HepG2 (cell line): ENCODE measurements around the gene MMP24OS. TPM values are rescaled to one million over a fixed set of nuclear protein-coding genes. Genes with fewer than 3 reads are reported as not detected.
A peak's percentile ranks its signal among the peaks of the same experiment; 100 is the strongest.

Experiments
- AHR ChIP-seq: IDR thresholded peaks from 2 replicates; pipeline ENCODE4 v1.6.1; 2018; ENCODE audit warnings: missing genetic modification reagents, missing compliant biosample characterization
- CCAR2 ChIP-seq: fragments of 200-400 bp; formaldehyde crosslinking; optimal IDR thresholded peaks from 2 replicates; pipeline ENCODE3; 2018; ENCODE audit warnings: low read depth, mild to moderate bottlenecking, low read length, moderate library complexity
- HMGXB3 ChIP-seq: sonication (generic); formaldehyde crosslinking; IDR thresholded peaks from 2 replicates; pipeline ENCODE4 v1.4.0; 2020; ENCODE audit warnings: missing genetic modification reagents, borderline replicate concordance
- KIAA2018 ChIP-seq: sonication (generic); formaldehyde crosslinking; IDR thresholded peaks from 2 replicates; pipeline ENCODE4 v1.5.0; 2020; ENCODE audit warnings: mild to moderate bottlenecking, missing genetic modification reagents, borderline replicate concordance
- KLF11 ChIP-seq: IDR thresholded peaks from 2 replicates; pipeline ENCODE4 v1.6.1; 2016; ENCODE audit warnings: missing compliant biosample characterization
- MXD4 ChIP-seq: IDR thresholded peaks from 2 replicates; pipeline ENCODE4 v1.6.1; 2016; ENCODE audit warnings: mild to moderate bottlenecking, missing biosample characterization, missing genetic modification reagents
- PHF21A ChIP-seq: sonication (generic); formaldehyde crosslinking; IDR thresholded peaks from 2 replicates; pipeline ENCODE4 v1.5.0; 2020; ENCODE audit warnings: mild to moderate bottlenecking, missing genetic modification reagents
- SALL2 ChIP-seq: sonication (generic); formaldehyde crosslinking; IDR thresholded peaks from 2 replicates; pipeline ENCODE4 v1.8.1; 2023; ENCODE audit warnings: mild to moderate bottlenecking, missing genetic modification reagents, inconsistent platforms
- SOX5 ChIP-seq: IDR thresholded peaks from 2 replicates; pipeline ENCODE4 v1.6.1; 2016; ENCODE audit warnings: borderline replicate concordance
- THAP7 ChIP-seq: sonication (generic); formaldehyde crosslinking; IDR thresholded peaks from 2 replicates; pipeline ENCODE4 v1.8.1; 2023; ENCODE audit warnings: mild to moderate bottlenecking, missing genetic modification reagents
- ZEB1 ChIP-seq: IDR thresholded peaks from 2 replicates; pipeline ENCODE4 v1.6.1; 2012; ENCODE audit warnings: mild to moderate bottlenecking, low read depth, inconsistent platforms; ENCODE audit not compliant: insufficient replicate concordance
- ZFP37 ChIP-seq: sonication (generic); formaldehyde crosslinking; IDR thresholded peaks from 2 replicates; pipeline ENCODE4 v1.4.0; 2020; ENCODE audit warnings: missing genetic modification reagents, borderline replicate concordance
- ZNF652 ChIP-seq: IDR thresholded peaks from 2 replicates; pipeline ENCODE4 v1.6.1; 2016; ENCODE audit warnings: low read depth, borderline replicate concordance
- polyA plus RNA-seq, 8 experiments: library from polyadenylated mRNA; depleted of rRNA in 3 of 8; stranded (reverse) in 7 of 8; unstranded in 1 of 8; fragments of >200 nt; fragmentation: Illumina TruSeq in 4 of 8; extraction: Trizol in 4 of 8; gene quantifications; 2 replicates each; pipeline versions ENCODE4 v1.2.1 to v1.2.3, GENCODE V29; 2011 to 2016; ENCODE audit warnings: low read depth in 4 of 8, missing spikeins in 1 of 8, mixed read lengths in 1 of 8; ENCODE audit not compliant: insufficient read depth in 1 of 8
- total RNA-seq, 5 experiments: library from RNA; depleted of rRNA; stranded (reverse); fragments of >200 nt; fragmentation: Illumina TruSeq; extraction: Trizol; gene quantifications; 2 replicates each; pipeline ENCODE4 v1.2.3, GENCODE V29; 2016; ENCODE audit warnings: low read depth in 1 of 5

The MMP24OS gene
- total and polyA plus RNA-seq, 2 of the 13 experiments (the other 11 are each of a cell fraction or from before 2014, with no cell fraction given), result 6.0 to 8.5 TPM

- TF ChIP-seq HMGXB3 (CRISPR knock-in tag) (peak; percentile 26; the same call in 1 of the 2 replicates), PHF21A (CRISPR knock-in tag) (no peak; the same call in 1 of the 2 replicates), ZEB1 (peak; percentile 77), MXD4 (CRISPR knock-in tag) (peak; percentile 68), ZNF652 (no peak), SOX5 (peak; percentile 35; the same call in 1 of the 2 replicates), THAP7 (0 out of 2 replicates have a peak, but pooled peaks have one; percentile 19), CCAR2 (peak; percentile 57), KIAA2018 (CRISPR knock-in tag) (0 out of 2 replicates have a peak, but pooled peaks have one; percentile 60), KLF11 (CRISPR knock-in tag) (no peak), AHR (peak; percentile 69; the same call in 1 of the 2 replicates), ZFP37 (CRISPR knock-in tag) (0 out of 2 replicates have a peak, but pooled peaks have one; percentile 23), SALL2 (peak; percentile 75; the same call in 1 of the 2 replicates)
Measured at GRCh38 chr20:35269055-35269781, 8.7 kb downstream of the MMP24OS start (continued).
